Measurements from ENCODE around the gene ABCF3. TPM values are rescaled to one million over a fixed set of nuclear protein-coding genes. Genes with fewer than 3 reads are reported as not detected.

Gene ABCF3
- total and polyA plus RNA-seq, 2 donors, result 25.0 to 60.6 TPM

DNA sequence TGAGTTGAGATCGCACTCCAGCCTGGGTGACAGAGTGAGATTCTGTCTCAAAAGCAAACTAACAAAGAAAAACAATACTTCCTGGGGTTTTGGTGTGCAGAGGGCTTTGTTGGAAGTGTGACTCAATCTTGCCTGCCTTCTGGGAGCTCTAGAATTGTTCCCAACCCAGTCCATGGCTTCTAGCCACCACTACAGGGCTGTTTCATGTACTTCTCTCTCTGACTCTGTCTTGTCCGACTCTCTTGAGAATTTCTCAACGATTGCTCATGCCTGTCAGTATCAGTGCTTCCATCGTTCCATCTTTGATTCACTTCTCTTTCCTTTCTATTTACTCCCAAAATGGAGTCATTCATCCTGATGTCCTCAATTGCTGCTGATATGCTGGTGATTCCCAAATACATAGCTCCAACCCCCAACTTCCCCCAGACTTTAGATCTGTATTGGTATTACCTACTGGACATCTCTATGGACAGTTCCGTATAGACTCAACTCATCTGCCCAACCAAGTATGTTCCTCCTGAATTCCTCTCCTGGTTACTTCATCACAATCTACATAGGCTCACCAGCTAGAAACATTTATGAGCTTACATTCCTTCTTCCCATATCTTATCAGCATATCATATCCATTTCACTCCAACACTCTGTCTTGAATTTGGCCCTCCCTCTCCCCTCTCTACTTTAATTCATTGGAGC, 13.2 kb upstream of the ABCF3 start:
- WGBS, result 96% methylated on average over 5 of the region's 5 CpGs
- DNase-seq (ENCODE audit: low read depth in 6 of 9, low spot score in 9 of 9), result no peak
- Histone ChIP-seq H3K9me3 (ENCODE audit: control insufficient read depth in 2 of 2, insufficient read depth in 1 of 2, low read length in 1 of 2) (no peaks in the 10 kb centered on the region), H3K4me1 (ENCODE audit: control insufficient read depth in 2 of 2, insufficient read depth in 2 of 2, low read length in 2 of 2) (peaks cover 16 to 28% of the 10 kb centered on the region in 2 donors), H3K27ac (ENCODE audit: low read depth in 1 of 2, low read length in 1 of 2) (no peak overlapping the region), H3K36me3 (ENCODE audit: control insufficient read depth in 2 of 2, insufficient read depth in 2 of 2, low read length in 1 of 2) (peaks cover 22 to 42% of the 10 kb centered on the region in 2 donors), H3K4me3 (ENCODE audit: low read length in 2 of 2) (no peak overlapping the region), H3K27me3 (ENCODE audit: control insufficient read depth in 2 of 2, insufficient read depth in 1 of 2, low read length in 1 of 2) (no peaks in the 10 kb centered on the region)

DNA sequence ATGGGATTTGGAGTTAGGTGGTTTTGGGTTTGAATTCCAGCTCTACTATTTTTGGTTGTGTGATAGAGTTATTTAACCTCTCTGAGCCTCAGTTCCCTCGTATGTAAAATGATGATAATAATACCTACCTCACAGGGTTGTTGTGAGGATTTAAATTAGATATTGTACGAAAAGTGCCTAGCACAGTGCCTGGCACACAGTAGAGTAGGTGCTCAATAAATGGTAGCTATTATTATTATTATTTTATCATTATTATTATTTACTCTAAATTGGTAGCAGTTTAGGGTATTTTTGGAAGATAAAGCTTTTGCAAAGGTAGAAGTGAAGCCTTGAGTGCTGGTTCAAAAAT, 12.7 kb upstream of the ABCF3 start:
- Histone ChIP-seq H3K4me3 (ENCODE audit: low read length in 2 of 2) (no peak overlapping the region), H3K36me3 (ENCODE audit: control insufficient read depth in 2 of 2, insufficient read depth in 2 of 2, low read length in 1 of 2) (peaks cover 23 to 44% of the 10 kb centered on the region in 2 donors), H3K27ac (ENCODE audit: low read depth in 1 of 2, low read length in 1 of 2) (no peak overlapping the region), H3K4me1 (ENCODE audit: control insufficient read depth in 2 of 2, insufficient read depth in 2 of 2, low read length in 2 of 2) (peaks cover 16 to 28% of the 10 kb centered on the region in 2 donors), H3K27me3 (ENCODE audit: control insufficient read depth in 2 of 2, insufficient read depth in 1 of 2, low read length in 1 of 2) (no peaks in the 10 kb centered on the region), H3K9me3 (ENCODE audit: control insufficient read depth in 2 of 2, insufficient read depth in 1 of 2, low read length in 1 of 2) (no peaks in the 10 kb centered on the region)
- no peak for DNase-seq (ENCODE audit: low read depth in 6 of 9, low spot score in 9 of 9)
- WGBS, result 97% methylated on average over 2 of the region's 2 CpGs

DNA sequence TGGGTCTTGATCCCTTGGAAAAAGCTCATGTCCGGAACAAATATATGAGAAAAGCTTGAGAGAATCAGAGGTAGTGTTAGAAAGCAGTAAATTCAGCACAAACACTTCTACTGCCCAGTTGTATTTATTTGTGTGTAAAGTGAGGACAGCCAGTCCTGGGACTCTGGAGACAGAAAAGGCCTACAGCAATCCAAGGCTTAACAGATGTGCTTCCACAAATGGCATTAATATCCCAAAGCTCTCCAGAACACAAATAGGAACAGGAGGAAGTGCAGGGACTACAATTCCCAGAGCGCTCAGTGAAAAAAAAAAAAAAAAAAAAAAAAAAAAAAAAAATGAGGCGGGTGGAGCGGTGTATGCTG, 11.7 kb upstream of the ABCF3 start:
- H3K27ac ChIP-seq (ENCODE audit: low read depth in 1 of 2, low read length in 1 of 2), result peak overlapping the region; percentile 37 to 46
- peak in 2 of 9 donors; percentile 32 to 61 for DNase-seq (ENCODE audit: low read depth in 6 of 9, low spot score in 9 of 9)
- whole genome bisulfite sequencing, result 22% methylated on average over 4 of the region's 4 CpGs
- H3K27me3 ChIP-seq (ENCODE audit: control insufficient read depth in 2 of 2, insufficient read depth in 1 of 2, low read length in 1 of 2), result no peaks in the 10 kb centered on the region
- peaks cover 16 to 28% of the 10 kb centered on the region in 2 donors for H3K4me1 ChIP-seq (ENCODE audit: control insufficient read depth in 2 of 2, insufficient read depth in 2 of 2, low read length in 2 of 2)
- H3K9me3 ChIP-seq (ENCODE audit: control insufficient read depth in 2 of 2, insufficient read depth in 1 of 2, low read length in 1 of 2), result no peaks in the 10 kb centered on the region
- peaks cover 29 to 46% of the 10 kb centered on the region in 2 donors for H3K36me3 ChIP-seq (ENCODE audit: control insufficient read depth in 2 of 2, insufficient read depth in 2 of 2, low read length in 1 of 2)
- H3K4me3 ChIP-seq (ENCODE audit: low read length in 2 of 2), result peak overlapping the region in 1 of 2 donors; percentile 9

DNA sequence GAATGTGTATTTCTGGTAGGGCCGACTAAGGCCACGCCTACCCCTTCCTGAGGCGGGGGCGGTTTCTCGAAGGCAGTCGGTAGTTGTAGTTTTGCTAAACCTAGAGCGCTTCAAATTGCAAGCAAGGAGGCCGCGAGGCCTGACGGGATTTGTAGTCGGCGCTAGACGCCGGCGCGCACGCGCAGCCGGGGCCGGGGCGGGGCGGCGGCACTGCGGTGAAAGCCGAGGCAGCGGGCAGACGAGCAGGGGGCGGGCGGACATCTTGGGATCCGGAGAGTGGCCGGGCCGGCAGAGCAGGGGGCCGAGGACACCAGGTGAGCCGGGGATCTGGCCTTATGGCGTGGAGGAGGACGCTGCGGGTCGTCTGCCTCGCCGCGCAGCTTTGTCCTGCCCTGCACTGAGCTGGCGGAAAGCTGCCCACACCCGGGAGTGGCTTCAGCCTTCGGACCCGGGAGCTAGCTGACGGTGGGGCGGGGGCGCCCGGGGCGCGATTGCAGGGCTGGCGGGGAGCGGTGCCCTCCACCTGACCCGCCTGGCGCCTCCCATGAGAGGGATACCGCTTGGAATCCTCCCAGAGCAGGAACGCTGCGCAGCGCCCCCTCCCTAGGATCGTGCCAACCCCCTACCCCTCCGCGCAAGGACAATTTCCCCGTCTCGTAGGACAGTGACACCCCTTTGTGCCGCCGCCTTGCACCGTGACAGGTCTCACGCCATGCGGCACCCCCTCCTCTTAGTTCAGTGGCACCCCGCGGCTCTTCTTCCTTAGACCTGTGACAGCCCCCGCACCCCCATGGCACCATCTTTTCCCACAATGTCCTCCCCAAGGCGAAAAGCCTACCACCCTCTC, 11.1 kb upstream of the ABCF3 start, which contains the start of gene AP2M1:
TSS of gene AP2M1 (plus strand) at position 210 of the 847 bp plus-strand sequence. CDS start 2,139 bp downstream, outside the sequence.
- no peaks in the 10 kb centered on the region for H3K27me3 ChIP-seq (ENCODE audit: control insufficient read depth in 2 of 2, insufficient read depth in 1 of 2, low read length in 1 of 2)
- peaks cover 34 to 46% of the 10 kb centered on the region in 2 donors for H3K36me3 ChIP-seq (ENCODE audit: control insufficient read depth in 2 of 2, insufficient read depth in 2 of 2, low read length in 1 of 2)
- WGBS, result under 1% methylated on average over 73 of the region's 73 CpGs

GRCh38 chr3:184175506-184175905, 10.5 kb upstream of the ABCF3 start:
- peaks cover 16 to 28% of the 10 kb centered on the region in 2 donors for H3K4me1 ChIP-seq (ENCODE audit: control insufficient read depth in 2 of 2, insufficient read depth in 2 of 2, low read length in 2 of 2)
- H3K9me3 ChIP-seq (ENCODE audit: control insufficient read depth in 2 of 2, insufficient read depth in 1 of 2, low read length in 1 of 2), result no peaks in the 10 kb centered on the region
- WGBS, result 41% methylated on average over 8 of the region's 8 CpGs

More for the DNA sequence above, 11.1 kb upstream of the ABCF3 start, which contains the start of gene AP2M1:
- no peaks in the 10 kb centered on the region for H3K9me3 ChIP-seq (ENCODE audit: control insufficient read depth in 2 of 2, insufficient read depth in 1 of 2, low read length in 1 of 2)
- DNase-seq (ENCODE audit: low read depth in 6 of 9, low spot score in 9 of 9), result peak; percentile 94 to 99 (median 97)
- peaks cover 16 to 28% of the 10 kb centered on the region in 2 donors for H3K4me1 ChIP-seq (ENCODE audit: control insufficient read depth in 2 of 2, insufficient read depth in 2 of 2, low read length in 2 of 2)
- peak within 1 kb of the TSS; percentile 47 to 67 for H3K27ac ChIP-seq (ENCODE audit: low read depth in 1 of 2, low read length in 1 of 2)
- H3K4me3 ChIP-seq (ENCODE audit: low read length in 2 of 2), result peak within 1 kb of the TSS; percentile 84 to 99

GRCh38 chr3:184175981-184176376, 10.0 kb upstream of the ABCF3 start:
- DNase-seq (ENCODE audit: low read depth in 6 of 9, low spot score in 9 of 9), result no peak
- no peaks in the 10 kb centered on the region for H3K9me3 ChIP-seq (ENCODE audit: control insufficient read depth in 2 of 2, insufficient read depth in 1 of 2, low read length in 1 of 2)
- H3K4me1 ChIP-seq (ENCODE audit: control insufficient read depth in 2 of 2, insufficient read depth in 2 of 2, low read length in 2 of 2), result peaks cover 16 to 28% of the 10 kb centered on the region in 2 donors
- H3K36me3 ChIP-seq (ENCODE audit: control insufficient read depth in 2 of 2, insufficient read depth in 2 of 2, low read length in 1 of 2), result peaks cover 46% of the 10 kb centered on the region in 2 donors
- H3K4me3 ChIP-seq (ENCODE audit: low read length in 2 of 2), result peak overlapping the region; percentile 6 to 99
- H3K27ac ChIP-seq (ENCODE audit: low read depth in 1 of 2, low read length in 1 of 2), result peak overlapping the region in 1 of 2 donors; percentile 20
- 83% methylated on average over 3 of the region's 3 CpGs for WGBS
- H3K27me3 ChIP-seq (ENCODE audit: control insufficient read depth in 2 of 2, insufficient read depth in 1 of 2, low read length in 1 of 2), result no peaks in the 10 kb centered on the region

More at GRCh38 chr3:184175506-184175905, 10.5 kb upstream of the ABCF3 start:
- Histone ChIP-seq H3K27me3 (ENCODE audit: control insufficient read depth in 2 of 2, insufficient read depth in 1 of 2, low read length in 1 of 2) (no peaks in the 10 kb centered on the region), H3K27ac (ENCODE audit: low read depth in 1 of 2, low read length in 1 of 2) (peak overlapping the region in 1 of 2 donors; percentile 17), H3K36me3 (ENCODE audit: control insufficient read depth in 2 of 2, insufficient read depth in 2 of 2, low read length in 1 of 2) (peaks cover 41 to 46% of the 10 kb centered on the region in 2 donors), H3K4me3 (ENCODE audit: low read length in 2 of 2) (peak overlapping the region; percentile 84 to 99)
- no peak for DNase-seq (ENCODE audit: low read depth in 6 of 9, low spot score in 9 of 9)

DNA sequence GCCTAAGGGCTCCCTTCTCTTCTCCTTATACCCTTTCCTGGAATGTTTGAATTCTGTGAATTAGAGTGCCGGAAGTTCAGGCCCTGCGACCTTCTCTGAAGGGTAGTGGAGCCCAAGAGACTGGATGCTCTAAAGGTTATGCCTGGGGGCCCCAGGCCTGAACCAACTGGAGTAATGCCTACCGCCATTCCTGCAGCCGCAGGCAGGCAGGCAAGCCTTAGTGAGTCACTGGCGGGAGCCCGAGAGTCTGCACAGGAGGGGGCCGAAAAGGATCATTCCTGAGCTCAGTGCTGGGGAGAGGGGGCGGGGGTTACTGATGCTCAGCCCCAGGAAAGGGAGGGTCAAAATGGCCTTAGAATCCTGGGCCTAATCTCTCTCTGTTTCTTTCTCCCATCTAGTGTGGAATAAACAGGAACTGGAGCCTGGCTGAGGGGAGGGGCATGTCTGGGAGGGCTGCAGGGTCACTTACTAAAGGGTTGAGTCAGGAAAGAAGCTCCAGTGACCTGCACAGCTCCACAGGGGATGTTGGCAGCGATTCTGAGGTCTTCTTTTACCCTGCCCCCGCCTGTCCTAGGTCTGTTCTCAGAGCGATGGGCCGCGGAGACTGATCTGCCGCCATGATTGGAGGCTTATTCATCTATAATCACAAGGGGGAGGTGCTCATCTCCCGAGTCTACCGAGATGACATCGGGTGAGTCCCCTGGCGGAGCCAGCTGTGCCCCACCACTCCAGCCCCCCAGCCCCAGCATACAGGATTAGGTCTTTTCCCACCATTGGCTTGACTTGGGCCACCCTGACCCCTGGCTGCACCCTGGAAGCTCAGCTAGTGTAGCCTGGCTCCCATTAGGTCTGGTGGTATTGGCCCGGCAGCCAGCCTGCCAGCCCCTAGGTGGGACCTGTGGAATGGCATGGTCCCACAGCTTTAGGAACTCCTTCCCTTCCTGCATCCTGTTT, 9.3 kb upstream of the ABCF3 start:
- peak overlapping the region in 1 of 2 donors; percentile 46 for H3K27ac ChIP-seq (ENCODE audit: low read depth in 1 of 2, low read length in 1 of 2)
- 85% methylated on average over 19 of the region's 19 CpGs for WGBS
- DNase-seq (ENCODE audit: low read depth in 6 of 9, low spot score in 9 of 9), result no peak
- peak overlapping the region; percentile 6 to 99 for H3K4me3 ChIP-seq (ENCODE audit: low read length in 2 of 2)
- peaks cover 16 to 28% of the 10 kb centered on the region in 2 donors for H3K4me1 ChIP-seq (ENCODE audit: control insufficient read depth in 2 of 2, insufficient read depth in 2 of 2, low read length in 2 of 2)
- H3K36me3 ChIP-seq (ENCODE audit: control insufficient read depth in 2 of 2, insufficient read depth in 2 of 2, low read length in 1 of 2), result peaks cover 46 to 52% of the 10 kb centered on the region in 2 donors
- no peaks in the 10 kb centered on the region for H3K9me3 ChIP-seq (ENCODE audit: control insufficient read depth in 2 of 2, insufficient read depth in 1 of 2, low read length in 1 of 2)
- no peaks in the 10 kb centered on the region for H3K27me3 ChIP-seq (ENCODE audit: control insufficient read depth in 2 of 2, insufficient read depth in 1 of 2, low read length in 1 of 2)

DNA sequence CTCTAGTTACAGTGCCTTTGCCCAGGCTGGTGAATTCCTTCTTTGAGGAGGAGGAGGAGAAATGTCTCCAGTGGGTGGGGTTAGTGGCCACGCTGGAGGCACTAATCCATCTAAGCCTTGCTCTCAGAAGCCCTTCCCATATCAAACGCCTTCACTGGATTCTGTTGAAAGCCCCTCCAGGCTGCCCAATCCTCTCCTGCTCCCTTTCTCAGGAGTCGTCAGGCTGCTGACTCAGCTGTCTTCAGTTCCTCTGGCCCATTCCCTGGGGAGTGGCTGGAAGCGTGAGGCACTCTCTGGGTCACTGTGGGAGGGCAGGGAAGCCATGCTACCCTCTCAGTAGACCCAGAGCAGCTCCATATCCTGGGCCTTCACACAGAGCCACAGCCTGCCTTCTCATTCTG, 8.7 kb upstream of the ABCF3 start:
- H3K27me3 ChIP-seq (ENCODE audit: control insufficient read depth in 2 of 2, insufficient read depth in 1 of 2, low read length in 1 of 2), result no peaks in the 10 kb centered on the region
- peaks cover 50 to 56% of the 10 kb centered on the region in 2 donors for H3K36me3 ChIP-seq (ENCODE audit: control insufficient read depth in 2 of 2, insufficient read depth in 2 of 2, low read length in 1 of 2)
- no peak for DNase-seq (ENCODE audit: low read depth in 6 of 9, low spot score in 9 of 9)
- H3K4me3 ChIP-seq (ENCODE audit: low read length in 2 of 2), result no peak overlapping the region
- peaks cover 16 to 28% of the 10 kb centered on the region in 2 donors for H3K4me1 ChIP-seq (ENCODE audit: control insufficient read depth in 2 of 2, insufficient read depth in 2 of 2, low read length in 2 of 2)
- H3K27ac ChIP-seq (ENCODE audit: low read depth in 1 of 2, low read length in 1 of 2), result peak overlapping the region in 1 of 2 donors; percentile 48
- WGBS, result 93% methylated on average over 4 of the region's 4 CpGs
- no peaks in the 10 kb centered on the region for H3K9me3 ChIP-seq (ENCODE audit: control insufficient read depth in 2 of 2, insufficient read depth in 1 of 2, low read length in 1 of 2)

Data from thymus (tissue), 11 donors.